ENCODE data around the gene CTXN3.

DNA sequence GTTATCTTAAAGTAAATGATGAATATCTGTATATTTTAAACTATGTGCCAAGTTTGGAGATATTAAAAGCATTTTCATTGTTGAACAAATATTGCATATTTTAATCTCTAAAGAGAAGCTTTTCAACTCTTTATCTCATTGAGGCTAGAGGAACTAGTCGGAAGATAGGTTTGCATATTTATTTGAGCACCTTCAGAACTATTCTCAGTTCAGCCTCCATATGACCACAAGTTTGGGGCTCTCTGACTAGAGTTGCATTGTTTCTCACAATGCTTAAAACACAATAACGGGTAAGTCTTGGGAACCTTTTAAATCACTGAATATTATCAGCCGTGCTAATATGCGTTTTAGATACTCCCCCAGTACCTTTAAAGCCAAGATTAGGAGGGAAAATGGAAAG, 47.3 kb upstream of the CTXN3 start:
- no peak for TF ChIP-seq CTCF (conservative IDR thresholded peaks at IDR 0.05 in 1 of 2, IDR thresholded peaks at IDR 0.05 in 1 of 2; ENCODE audit: extremely low read depth in 1 of 2, insufficient read depth in 1 of 2, low read depth in 1 of 2, low read length in 2 of 2)
- no peak for TF ChIP-seq EZH2 (IDR thresholded peaks at IDR 0.05; ENCODE audit: borderline replicate concordance, low read length)

Data from mammary epithelial cell (primary cell).